B cell (primary cell): ENCODE data around the gene GATA6. TPM values are rescaled to one million over a fixed set of nuclear protein-coding genes. Genes with fewer than 3 reads are reported as not detected.

ENCODE experiments used
- ATAC-seq: fragments of 200-7000 bp; cut with Tn5 transposase; one replicate; pipeline ENCODE4 v1.10.0; 2021; ENCODE audit warnings: low read depth, mild to moderate bottlenecking, moderate number of reproducible peaks, moderate library complexity
- CTCF ChIA-PET: fragments of 350-600 bp; sonication (Branson Sonifier 250); formaldehyde crosslinking; loops from one replicate; lab custom pipeline; 2021; ENCODE audit warnings: antibody characterized with exemption, inconsistent platforms; lab: Charles Lee
- POLR2A ChIA-PET: fragments of 350-600 bp; sonication (Branson Sonifier 250); formaldehyde crosslinking; loops from one replicate; lab custom pipeline; 2021; ENCODE audit warnings: antibody characterized with exemption; lab: Charles Lee
- DNase-seq: peaks from one replicate; pipeline ENCODE4 v3.0.0; 2013
- H2AFZ ChIP-seq: 2 replicates; pipeline ENCODE4 v1.6.1; 2012; ENCODE audit warnings: mild to moderate bottlenecking, low read depth, low read length; ENCODE audit not compliant: insufficient read depth, poor library complexity, severe bottlenecking
- H3K27ac ChIP-seq, 2 donors: 1 replicate in 1 of 2; 2 replicates in 1 of 2; pipeline ENCODE4 v1.5.1; 2012 to 2013; ENCODE audit warnings: low read length in 2 of 2, mild to moderate bottlenecking in 2 of 2, moderate library complexity in 1 of 2
- H3K27me3 ChIP-seq, 4 experiments: fragments of 200-600 bp in 1 of 4; sonication (generic) in 1 of 4; replicated peaks in 1 of 4; 1 replicate in 2 of 4; 2 replicates in 2 of 4; pipeline versions ENCODE4 v1.6.1 to v1.7.0; 2013 to 2016; ENCODE audit warnings: low read length in 3 of 4, mild to moderate bottlenecking in 2 of 4, mixed read lengths in 1 of 4, moderate library complexity in 1 of 4; ENCODE audit not compliant: insufficient read depth in 4 of 4, control insufficient read depth in 3 of 4; ENCODE audit errors: control extremely low read depth in 1 of 4
- H3K36me3 ChIP-seq, 2 experiments: replicated peaks in 1 of 2; 1 replicate in 1 of 2; 2 replicates in 1 of 2; pipeline versions ENCODE4 v1.6.1 to v1.7.1; 2013; ENCODE audit warnings: low read length in 1 of 2; ENCODE audit not compliant: insufficient read depth in 2 of 2, control insufficient read depth in 1 of 2; ENCODE audit errors: control extremely low read depth in 1 of 2, extremely low read depth in 1 of 2
- H3K4me1 ChIP-seq, 2 donors: fragments of 200-600 bp in 1 of 2; sonication (generic) in 1 of 2; 1 replicate in 1 of 2; 2 replicates in 1 of 2; pipeline versions ENCODE4 v1.5.1 to v1.6.1; 2013 to 2017; ENCODE audit warnings: low read length in 2 of 2; ENCODE audit not compliant: control insufficient read depth in 2 of 2, insufficient read depth in 2 of 2
- H3K4me2 ChIP-seq: replicated peaks from 2 replicates; pipeline ENCODE3; 2012; ENCODE audit warnings: mild to moderate bottlenecking, low read depth, low read length; ENCODE audit not compliant: poor library complexity, severe bottlenecking
- H3K4me3 ChIP-seq, 5 experiments: fragments of 200-600 bp in 1 of 5; sonication (generic) in 1 of 5; 1 replicate in 3 of 5; 2 replicates in 2 of 5; pipeline versions ENCODE4 v1.5.1 to v1.7.0; 2011 to 2016; ENCODE audit warnings: low read length in 4 of 5, mild to moderate bottlenecking in 4 of 5, low read depth in 2 of 5, control low read depth in 1 of 5, moderate library complexity in 1 of 5; ENCODE audit not compliant: insufficient read depth in 1 of 5; ENCODE audit errors: control extremely low read depth in 1 of 5, extremely low read depth in 1 of 5
- H3K79me2 ChIP-seq: fragments of 200-600 bp; sonication (generic); one replicate; pipeline ENCODE4 v1.6.0; 2016; ENCODE audit warnings: low read length; ENCODE audit not compliant: control insufficient read depth, insufficient read depth
- H3K9ac ChIP-seq: fragments of 200-600 bp; sonication (generic); 2 replicates; pipeline ENCODE4 v1.6.1; 2017; ENCODE audit warnings: mild to moderate bottlenecking, low read length, moderate library complexity
- H3K9me3 ChIP-seq, 3 donors: one replicate each; pipeline versions ENCODE4 v1.6.1 to v1.7.1; 2013; ENCODE audit warnings: low read length in 2 of 3; ENCODE audit not compliant: control insufficient read depth in 2 of 3, insufficient read depth in 1 of 3; ENCODE audit errors: control extremely low read depth in 1 of 3
- H4K20me1 ChIP-seq: 2 replicates; pipeline ENCODE4 v1.6.0; 2012; ENCODE audit warnings: mild to moderate bottlenecking, low read length; ENCODE audit not compliant: insufficient read depth, control insufficient read depth, poor library complexity, severe bottlenecking
- H3K27ac Mint-ChIP-seq: one replicate; pipeline ENCODE4 v1.8.0; 2021; ENCODE audit warnings: mixed read lengths
- H3K27me3 Mint-ChIP-seq: one replicate; pipeline ENCODE4 v1.8.0; 2021; ENCODE audit warnings: mixed read lengths
- H3K4me1 Mint-ChIP-seq: one replicate; pipeline ENCODE4 v1.8.0; 2021; ENCODE audit warnings: mixed read lengths
- H3K4me3 Mint-ChIP-seq: one replicate; pipeline ENCODE4 v1.8.0; 2021; ENCODE audit warnings: mixed read lengths
- H3K9me3 Mint-ChIP-seq: one replicate; pipeline ENCODE4 v1.8.0; 2022; ENCODE audit warnings: mixed read lengths; ENCODE audit not compliant: insufficient read depth
- EZH2 ChIP-seq: IDR thresholded peaks from 2 replicates; pipeline ENCODE4 v1.6.1; 2012; ENCODE audit warnings: borderline replicate concordance, low read depth, mild to moderate bottlenecking, moderate library complexity, low read length; ENCODE audit not compliant: insufficient read depth, poor library complexity, severe bottlenecking
- WGBS: methylation state at CpG from one replicate; pipeline ENCODE4 v1.1.5; 2013; ENCODE audit warnings: missing lambda C conversion rate; ENCODE audit not compliant: insufficient coverage; 5-methylcytosine and 5-hydroxymethylcytosine counted together
- intact Hi-C: fragments of 100-400 bp; cut with micrococcal nuclease; formaldehyde crosslinking; loops from one replicate; pipeline ENCODE4 v1.10.0; 2022
- polyA plus RNA-seq: library from polyadenylated mRNA; depleted of rRNA; stranded (reverse); fragments of >200 nt; gene quantifications from 2 replicates; pipeline ENCODE4 v1.2.3, GENCODE V29; 2012
- total RNA-seq, 2 donors: library from RNA; stranded (reverse); fragments of 120-200 nt in 1 of 2; gene quantifications; 1 replicate in 1 of 2; 2 replicates in 1 of 2; pipeline versions ENCODE4 v1.2.3 to v1.2.4, GENCODE V29; 2013 to 2022
- TF ChIP-seq, protein P1 (sequence below): fragments of 200-600 bp; IDR thresholded peaks from one replicate; pipeline ENCODE4 v1.8.0; 2022; ENCODE audit warnings: antibody characterized with exemption, mild to moderate bottlenecking

Gene GATA6
- total and polyA plus RNA-seq, 2 donors (not counting 1 experiment from before 2014, with no cell fraction given): not detected

DNA sequence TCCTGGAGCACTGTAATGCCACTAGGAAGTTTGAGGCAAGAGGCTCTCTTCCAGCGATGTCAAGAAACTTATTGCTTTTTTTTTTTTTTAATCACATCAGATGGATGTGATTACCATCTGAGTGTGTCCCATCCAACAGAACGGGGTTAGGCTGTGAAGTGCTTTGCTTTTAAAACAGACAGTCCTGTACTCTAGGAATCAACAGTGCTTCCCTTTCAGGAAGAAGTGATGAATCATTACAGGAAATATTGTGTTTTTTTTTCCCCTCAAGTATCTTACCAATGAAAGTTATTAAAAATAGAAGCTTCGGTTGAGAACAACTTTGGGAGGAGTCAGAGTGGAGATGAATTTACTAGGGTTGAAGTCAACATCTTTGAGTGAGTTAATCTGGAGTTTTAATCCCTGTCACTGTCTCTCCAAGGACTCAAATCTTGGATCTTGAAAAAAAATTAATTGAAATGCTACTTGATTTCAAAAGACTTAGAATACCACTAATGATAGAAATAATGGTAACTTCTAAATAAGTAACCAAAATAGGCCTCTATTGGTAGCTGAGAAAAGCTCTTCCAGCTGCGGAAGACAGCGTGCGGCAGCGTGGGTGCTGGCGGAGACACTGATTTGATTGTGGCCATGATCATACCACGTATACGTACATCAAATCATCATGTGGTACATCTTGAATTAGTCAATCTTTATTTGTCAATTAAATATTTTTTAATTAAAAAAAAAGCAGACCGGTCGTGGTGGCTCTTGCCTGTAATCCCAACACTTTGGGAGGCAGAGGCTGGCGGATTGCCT is 45.5 kb downstream of the GATA6 start:
- H3K4me1 ChIP-seq: no peaks in the 10 kb centered on the region
- H3K4me3 Mint-ChIP-seq: no peak overlapping the region
- no peak overlapping the region for H3K27ac Mint-ChIP-seq
- POLR2A ChIA-PET: no interaction called here
- H3K36me3 ChIP-seq: no peaks in the 10 kb centered on the region
- no peaks in the 10 kb centered on the region for H3K27me3 ChIP-seq
- intact Hi-C loops: no loop called here
- H2AFZ ChIP-seq: no peak overlapping the region
- H3K9me3 ChIP-seq: no peaks in the 10 kb centered on the region
- H4K20me1 ChIP-seq: no peaks in the 10 kb centered on the region
- H3K9me3 Mint-ChIP-seq: no peaks in the 10 kb centered on the region
- H3K4me1 Mint-ChIP-seq: no peaks in the 10 kb centered on the region
- no peaks in the 10 kb centered on the region for H3K79me2 ChIP-seq
- DNase-seq (no peak), ATAC-seq (no peak)
- CTCF ChIA-PET: no interaction called here
- 100% methylated on average over 1 of the region's 13 CpGs for WGBS
- H3K27me3 Mint-ChIP-seq: peaks cover 4% of the 10 kb centered on the region
- H3K4me2 ChIP-seq: no peak overlapping the region
- H3K27ac ChIP-seq: no peak overlapping the region
- no peak overlapping the region for H3K9ac ChIP-seq
- H3K4me3 ChIP-seq: no peak overlapping the region
- TF ChIP-seq EZH2: no peak
- TF ChIP-seq, protein P1, sequence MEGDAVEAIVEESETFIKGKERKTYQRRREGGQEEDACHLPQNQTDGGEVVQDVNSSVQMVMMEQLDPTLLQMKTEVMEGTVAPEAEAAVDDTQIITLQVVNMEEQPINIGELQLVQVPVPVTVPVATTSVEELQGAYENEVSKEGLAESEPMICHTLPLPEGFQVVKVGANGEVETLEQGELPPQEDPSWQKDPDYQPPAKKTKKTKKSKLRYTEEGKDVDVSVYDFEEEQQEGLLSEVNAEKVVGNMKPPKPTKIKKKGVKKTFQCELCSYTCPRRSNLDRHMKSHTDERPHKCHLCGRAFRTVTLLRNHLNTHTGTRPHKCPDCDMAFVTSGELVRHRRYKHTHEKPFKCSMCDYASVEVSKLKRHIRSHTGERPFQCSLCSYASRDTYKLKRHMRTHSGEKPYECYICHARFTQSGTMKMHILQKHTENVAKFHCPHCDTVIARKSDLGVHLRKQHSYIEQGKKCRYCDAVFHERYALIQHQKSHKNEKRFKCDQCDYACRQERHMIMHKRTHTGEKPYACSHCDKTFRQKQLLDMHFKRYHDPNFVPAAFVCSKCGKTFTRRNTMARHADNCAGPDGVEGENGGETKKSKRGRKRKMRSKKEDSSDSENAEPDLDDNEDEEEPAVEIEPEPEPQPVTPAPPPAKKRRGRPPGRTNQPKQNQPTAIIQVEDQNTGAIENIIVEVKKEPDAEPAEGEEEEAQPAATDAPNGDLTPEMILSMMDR: no peak

DNA sequence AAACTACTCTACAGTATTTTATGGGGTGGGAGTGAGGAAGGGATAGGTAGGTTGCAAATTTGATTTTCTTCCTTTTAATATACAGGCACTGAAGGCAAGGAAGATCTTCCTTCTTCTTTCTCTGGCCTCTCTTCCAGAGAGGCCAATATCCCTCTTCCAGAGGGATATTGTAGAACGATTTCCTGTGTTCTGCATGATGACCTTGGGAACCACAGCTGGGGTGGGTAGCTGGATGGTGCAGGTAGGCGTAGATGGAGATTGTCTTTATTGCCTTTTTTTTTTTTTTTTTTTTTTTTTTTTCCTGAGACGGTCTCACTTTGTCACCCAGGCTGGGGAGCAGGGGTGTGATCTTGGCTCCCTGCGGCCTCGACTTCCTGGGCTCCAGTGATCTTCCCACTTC is 49.4 kb downstream of the GATA6 start:
- POLR2A ChIA-PET: no interaction called here
- no peak overlapping the region for H2AFZ ChIP-seq
- H3K27ac Mint-ChIP-seq: no peak overlapping the region

More for the DNA sequence above, 49.4 kb downstream of the GATA6 start:
- Mint-ChIP-seq H3K4me3 (no peak overlapping the region), H3K27me3 (no peaks in the 10 kb centered on the region), H3K9me3 (no peaks in the 10 kb centered on the region), H3K4me1 (no peaks in the 10 kb centered on the region)
- Histone ChIP-seq H3K27me3 (no peaks in the 10 kb centered on the region), H3K9me3 (no peaks in the 10 kb centered on the region), H3K79me2 (no peaks in the 10 kb centered on the region), H3K4me1 (no peaks in the 10 kb centered on the region), H4K20me1 (no peaks in the 10 kb centered on the region), H3K9ac (no peak overlapping the region), H3K27ac (no peak overlapping the region), H3K36me3 (no peaks in the 10 kb centered on the region), H3K4me3 (no peak overlapping the region), H3K4me2 (no peak overlapping the region)
- DNase-seq (no peak), ATAC-seq (no peak)
- TF ChIP-seq, protein P1: no peak
- TF ChIP-seq EZH2: no peak
- intact Hi-C loops: no loop called here
- WGBS: no CpG with 5 or more reads among the region's 5 CpGs
- CTCF ChIA-PET: interaction anchor here (0.7 kb wide), 1 partner anchor 1900 kb away, joined by 5 read pairs; no protein-coding TSS in a partner anchor
